ENCODE measurements around the gene ELMO1.

ELMO1 gene

GRCh38 chr7:37110660-37111424 is 337.8 kb downstream of the ELMO1 start:
- no peak for DNase-seq

- no peak for DNase-seq
Measured at GRCh38 chr7:37109843-37110242, 338.8 kb downstream of the ELMO1 start.

- no peak for DNase-seq
Measured at GRCh38 chr7:37109016-37109683, 339.5 kb downstream of the ELMO1 start.

GRCh38 chr7:37108615-37109014 is 340.0 kb downstream of the ELMO1 start:
- peak; percentile 46 for DNase-seq

GRCh38 chr7:37107047-37107750 is 341.5 kb downstream of the ELMO1 start:
- DNase-seq: no peak

DNA sequence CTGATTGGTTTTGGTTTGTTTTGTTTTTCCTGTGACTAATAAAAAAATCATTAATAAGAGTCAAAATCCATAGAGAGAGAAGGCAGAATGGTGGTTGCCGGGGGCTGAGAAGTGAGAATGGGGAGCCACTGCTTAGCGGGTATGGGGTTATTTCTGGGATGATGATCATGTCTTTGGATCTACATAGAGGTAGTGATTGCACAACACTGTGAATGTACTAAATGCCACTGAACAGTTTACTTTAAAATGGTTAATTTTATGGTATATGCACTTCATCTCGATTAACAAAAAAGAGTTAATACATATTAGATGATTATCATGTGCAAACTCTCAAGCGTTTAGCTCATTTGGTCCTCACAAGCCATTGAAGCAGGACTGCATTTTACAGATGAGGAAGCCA is 342.9 kb downstream of the ELMO1 start:
- DNase-seq: no peak

DNA sequence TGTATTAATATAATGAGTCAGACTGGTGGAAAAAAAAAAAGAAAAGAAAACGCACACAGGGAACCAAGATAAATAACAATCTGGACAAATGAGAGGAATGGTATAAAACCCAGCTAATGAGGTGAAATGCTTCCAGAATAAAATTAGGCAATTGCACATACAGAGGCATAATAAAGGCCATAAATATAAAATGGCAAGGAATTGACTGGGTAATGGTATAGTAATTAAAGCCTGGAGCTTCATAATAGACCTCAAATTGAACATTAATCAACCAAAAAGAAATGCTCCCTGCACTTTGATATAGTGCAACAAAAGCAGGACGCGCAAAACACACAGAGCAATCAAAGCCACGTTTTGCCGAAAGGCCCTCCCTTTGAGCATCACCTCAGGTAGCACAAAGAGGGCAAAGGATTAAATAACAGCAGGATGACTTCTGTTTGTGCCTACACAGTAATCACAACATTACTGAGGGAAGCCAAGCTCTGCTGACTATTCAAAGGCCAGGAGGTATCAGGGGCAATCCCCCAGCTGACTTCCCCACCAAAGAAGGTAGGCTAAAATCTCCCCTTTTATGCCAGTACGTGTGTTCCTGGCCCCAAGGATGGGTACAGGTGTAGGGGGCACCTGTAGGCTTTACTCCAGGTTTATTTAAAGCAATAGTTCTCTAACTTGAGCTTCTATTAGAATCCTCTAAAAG is 343.7 kb downstream of the ELMO1 start:
- no peak for DNase-seq

- no peak for DNase-seq
Measured at GRCh38 chr7:37102518-37103137, 346.0 kb downstream of the ELMO1 start.

- no peak for DNase-seq
Measured at GRCh38 chr7:37100735-37101331, 347.8 kb downstream of the ELMO1 start.

GRCh38 chr7:37098762-37099161 is 349.9 kb downstream of the ELMO1 start:
- DNase-seq: no peak

- DNase-seq: no peak
Measured at GRCh38 chr7:37097983-37098382, 350.7 kb downstream of the ELMO1 start.

GRCh38 chr7:37097276-37097675 is 351.4 kb downstream of the ELMO1 start:
- DNase-seq: no peak

- DNase-seq: no peak
Measured at GRCh38 chr7:37096341-37096740, 352.3 kb downstream of the ELMO1 start.

DNA sequence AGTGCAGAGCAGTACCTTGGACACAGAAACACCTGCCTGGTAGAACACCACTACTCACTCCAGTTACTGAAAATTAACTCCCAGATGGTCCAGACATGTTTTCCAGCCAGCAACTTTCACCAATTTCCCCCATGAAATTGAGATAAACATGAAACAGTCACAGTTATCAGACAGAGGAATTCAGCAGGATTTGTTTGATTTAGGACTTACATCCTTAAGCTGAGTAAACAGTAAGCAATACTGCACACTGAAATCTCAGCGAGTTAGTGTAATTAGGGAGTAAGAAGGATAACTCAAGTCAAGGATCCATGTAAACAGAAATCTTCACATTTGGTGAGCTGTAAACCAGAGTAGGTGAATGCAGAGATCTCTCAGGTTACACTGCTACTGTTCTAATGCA is 353.5 kb downstream of the ELMO1 start:
- no peak for DNase-seq

GRCh38 chr7:37093257-37093656 is 355.4 kb downstream of the ELMO1 start:
- DNase-seq: no peak

GRCh38 chr7:37092548-37092947 is 356.1 kb downstream of the ELMO1 start:
- no peak for DNase-seq

DNA sequence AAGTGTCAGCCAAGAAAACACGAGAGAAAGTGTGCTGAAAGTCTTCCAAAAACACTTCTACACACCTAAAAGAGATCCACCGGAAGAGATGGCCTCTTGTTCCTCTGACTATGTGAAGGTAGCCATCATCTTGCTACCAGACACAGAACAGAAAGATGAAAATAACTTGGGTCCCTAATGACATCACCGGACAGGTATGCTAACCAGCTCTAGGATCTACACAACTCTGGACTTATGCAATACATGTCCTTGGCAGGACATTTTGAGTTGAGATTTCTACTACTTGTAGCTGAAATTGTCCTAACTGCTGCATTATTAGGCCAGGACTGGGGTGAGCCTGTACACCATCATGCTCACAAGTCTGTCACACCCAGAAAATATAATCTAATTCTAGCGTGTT is 358.7 kb downstream of the ELMO1 start:
- DNase-seq: peak; percentile 21

DNA sequence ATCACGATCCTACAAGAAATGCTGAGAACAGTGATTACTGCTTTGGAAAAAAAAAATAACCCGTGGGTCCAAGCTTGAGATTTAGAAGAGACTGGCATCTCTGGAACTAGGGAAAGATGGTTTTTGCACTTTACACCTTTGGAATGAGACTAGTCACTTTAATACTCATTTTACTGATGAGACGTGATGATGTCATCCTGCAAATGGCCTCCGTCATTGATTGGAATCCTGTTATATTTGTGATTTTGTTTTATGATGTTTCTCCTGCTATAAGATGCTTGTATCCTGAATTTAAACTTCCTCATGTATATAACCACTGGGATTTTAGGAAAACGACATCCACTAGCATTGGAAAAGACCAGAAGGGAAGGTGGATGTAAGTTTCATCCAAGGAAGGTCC is 363.1 kb downstream of the ELMO1 start:
- DNase-seq: peak; percentile 15

- DNase-seq: no peak
Measured at GRCh38 chr7:37084303-37084702, 364.4 kb downstream of the ELMO1 start.

- peak; percentile 88 for DNase-seq
Measured at GRCh38 chr7:37083311-37084096, 365.2 kb downstream of the ELMO1 start.

DNA sequence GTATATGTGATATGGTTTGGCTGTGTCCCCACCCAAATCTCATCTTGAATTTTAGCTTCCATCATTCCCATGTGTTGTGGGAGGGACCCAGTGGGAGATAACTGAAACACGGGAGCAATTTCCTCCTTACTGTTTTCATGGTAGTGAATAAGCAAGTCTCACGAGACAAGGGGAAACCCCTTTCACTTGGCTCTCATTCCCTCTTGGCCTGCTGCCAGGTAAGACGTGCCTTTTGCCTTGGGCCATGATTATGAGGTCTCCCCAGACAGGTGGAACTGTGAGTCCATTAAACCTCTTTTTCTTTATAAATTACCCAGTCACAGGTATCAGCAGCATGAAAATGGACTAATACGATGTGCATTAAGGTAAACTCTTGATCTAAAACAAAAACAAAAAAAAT is 367.2 kb downstream of the ELMO1 start:
- DNase-seq: peak; percentile 12

DNA sequence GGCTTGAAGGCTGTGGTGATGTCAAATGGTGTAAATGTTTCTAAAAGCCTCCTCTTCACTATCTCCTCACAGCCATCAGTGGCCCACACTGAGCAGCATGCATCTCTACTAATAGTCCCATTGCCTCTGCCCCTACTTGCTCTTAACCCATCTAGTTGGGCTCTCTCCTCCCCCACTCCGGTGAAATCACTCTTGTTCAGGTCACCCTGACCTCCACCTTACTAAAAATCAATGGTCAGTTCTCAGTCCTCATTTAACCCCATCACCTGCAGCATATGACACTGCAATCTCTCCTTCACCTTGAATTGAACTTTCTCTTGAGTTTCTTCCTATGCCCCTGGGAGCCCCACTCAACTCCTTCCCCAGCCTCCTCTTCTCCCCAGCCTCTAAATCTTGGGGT is 369.2 kb downstream of the ELMO1 start:
- no peak for DNase-seq
